Right renal cortex interstitium (tissue), 3 donors: Measurements from ENCODE around the gene TRIM46. TPM values are rescaled to one million over a fixed set of nuclear protein-coding genes. Genes with fewer than 3 reads are reported as not detected.
"Not testable (repeated sequence)": the region's sequence is repeated elsewhere in the genome, so short reads cannot be mapped to it uniquely, and the experiment has no call there.

Experiments
- DNase-seq, 3 donors: peaks; one replicate each; pipeline ENCODE4 v3.0.0-alpha.2; 2013; ENCODE audit warnings: low read depth in 3 of 3, low spot score in 2 of 3
- polyA plus RNA-seq, 3 donors: library from polyadenylated mRNA; unstranded; fragments of 120-200 nt; gene quantifications; one replicate each; pipeline ENCODE4 v1.2.1, GENCODE V29; 2013; ENCODE audit not compliant: insufficient read length in 3 of 3

The TRIM46 gene
- polyA plus RNA-seq, 3 donors, result 2.4 to 2.9 (median 2.9) TPM

DNA sequence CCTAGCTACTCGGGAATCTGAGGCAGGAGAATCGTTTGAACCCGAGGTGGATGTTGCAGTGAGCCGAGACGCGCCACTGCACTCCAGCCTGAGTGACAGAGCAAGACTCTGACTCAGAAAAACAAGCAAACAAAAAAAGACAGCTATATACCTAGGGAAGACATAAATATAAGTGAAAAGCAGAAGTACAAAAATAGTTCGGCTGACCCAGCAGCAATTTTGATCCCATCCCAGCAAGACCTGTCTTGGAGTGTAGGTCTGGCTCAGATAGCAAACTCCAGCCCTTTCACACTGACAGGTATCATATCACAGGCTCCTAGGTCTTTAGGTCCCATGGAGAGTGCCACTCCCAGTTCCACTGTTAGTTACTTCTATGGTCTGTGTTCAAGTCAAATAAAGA lies 49.4 kb downstream of the TRIM46 start:
- DNase-seq, result no peak

GRCh38 chr1:155225404-155225759 lies 51.7 kb downstream of the TRIM46 start:
- not testable (repeated sequence) for DNase-seq

GRCh38 chr1:155226188-155226909 lies 52.7 kb downstream of the TRIM46 start:
- DNase-seq, result no peak

- DNase-seq, result no peak
Measured at GRCh38 chr1:155226910-155227260, 53.2 kb downstream of the TRIM46 start.

DNA sequence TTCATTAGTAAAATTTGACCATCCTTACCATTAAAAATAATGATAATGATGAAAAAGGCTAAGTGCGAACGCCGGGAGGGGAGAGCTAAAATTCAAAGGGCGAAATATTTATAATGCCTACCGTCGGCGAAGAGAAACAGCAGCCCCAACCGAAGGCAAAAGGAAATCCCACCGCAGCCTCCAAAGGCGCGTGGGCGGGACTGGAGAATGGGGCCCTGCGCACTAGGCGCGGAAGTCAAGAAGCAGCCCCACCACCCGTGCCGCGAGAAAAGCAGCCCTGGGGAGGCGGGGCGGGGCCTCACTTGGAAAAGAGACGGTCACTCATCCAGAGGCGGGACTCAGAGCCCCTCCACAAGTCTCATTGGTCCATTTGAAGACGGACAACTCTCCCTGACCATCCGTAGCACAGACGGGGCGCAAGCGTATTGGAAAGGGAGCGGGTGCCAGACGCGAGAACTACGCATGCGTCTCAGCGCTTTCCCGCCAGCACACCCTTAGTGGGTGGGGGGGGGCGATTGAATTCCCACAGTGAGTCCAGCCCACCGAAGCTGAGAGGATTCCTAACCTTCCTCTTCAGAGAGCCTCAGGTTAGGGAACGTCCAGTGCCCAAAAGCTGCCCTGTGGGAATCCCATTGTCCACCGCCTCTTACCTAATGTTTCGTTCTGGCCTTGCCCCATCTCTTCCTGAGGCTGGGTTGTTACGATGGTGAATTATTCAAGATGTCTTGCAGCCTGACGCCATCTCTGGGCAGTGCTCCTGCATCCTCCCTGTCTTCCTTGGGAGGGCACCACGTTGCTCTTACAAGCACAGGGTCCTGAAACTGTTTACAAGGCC lies 53.8 kb downstream of the TRIM46 start:
- DNase-seq, result peak; percentile 97 to 99 (median 99)

DNA sequence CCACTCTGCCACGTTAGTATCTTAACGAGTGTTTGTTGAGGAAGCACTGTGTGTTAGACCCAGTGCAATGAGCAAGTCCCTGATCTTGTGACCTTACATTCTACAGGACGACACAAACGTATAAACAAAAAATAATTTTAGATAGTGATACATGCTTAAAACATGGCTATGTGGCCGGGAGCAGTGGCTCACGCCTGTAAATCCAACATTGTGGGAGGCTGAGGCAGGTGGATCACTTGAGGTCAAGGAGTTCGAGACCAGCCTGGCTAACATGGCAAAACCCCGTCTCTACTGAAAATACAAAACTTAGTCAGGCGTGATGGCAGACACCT lies 54.4 kb downstream of the TRIM46 start:
- no peak for DNase-seq

- not testable (repeated sequence) for DNase-seq
Measured at GRCh38 chr1:155231302-155231701, 57.7 kb downstream of the TRIM46 start.

DNA sequence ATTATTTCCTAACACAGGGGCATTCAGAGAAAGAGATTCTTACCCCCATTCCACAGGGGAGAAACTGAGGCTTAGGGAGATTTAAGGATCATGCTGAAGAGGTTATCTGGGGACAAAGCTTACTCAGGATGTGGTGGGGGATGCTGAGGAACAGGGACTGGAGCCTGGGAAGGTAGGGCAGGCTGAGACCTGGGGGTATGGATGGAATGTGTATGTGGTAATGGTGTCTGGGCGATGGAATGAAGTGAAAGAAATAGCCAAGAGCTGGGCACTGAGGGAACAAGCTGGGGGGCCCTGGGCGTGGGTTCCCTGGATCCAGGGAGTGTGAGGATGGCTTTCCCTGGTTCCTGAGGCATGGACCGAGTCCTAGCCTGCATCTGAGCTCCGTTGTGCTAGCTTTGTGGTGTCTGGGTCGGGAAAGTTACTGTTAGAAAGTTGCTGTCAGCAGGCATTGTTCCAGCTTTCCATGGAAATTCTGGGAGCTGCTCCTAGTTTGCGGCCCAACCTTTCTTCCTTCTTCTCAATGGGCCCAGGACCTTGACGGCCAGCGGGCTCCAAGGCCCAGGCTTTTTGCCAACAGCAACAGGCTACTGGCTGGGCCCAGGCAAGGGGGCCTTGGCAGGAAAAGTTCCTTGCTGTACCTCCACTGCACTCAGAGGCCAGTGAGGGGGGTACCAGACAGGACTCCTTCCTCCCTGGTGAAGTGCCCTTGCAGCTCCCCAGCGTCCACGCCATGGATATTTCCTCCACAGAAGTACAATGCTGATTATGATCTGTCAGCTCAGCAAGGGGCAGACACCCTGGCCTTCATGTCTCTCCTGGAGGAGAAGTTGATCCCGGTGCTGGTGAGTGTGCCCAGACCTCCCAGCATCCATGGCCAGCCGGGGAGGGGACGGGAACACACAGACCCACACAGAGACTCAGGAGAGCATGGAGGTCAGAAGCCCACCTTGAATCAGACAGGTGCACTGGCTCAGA lies 58.6 kb downstream of the TRIM46 start:
- not testable (repeated sequence) for DNase-seq

- not testable (repeated sequence) for DNase-seq
Measured at GRCh38 chr1:155233502-155233901, 59.9 kb downstream of the TRIM46 start.

Other genes starting within 250 kb of the TRIM46 start
- gene PMVK, start 237.1 kb upstream of the TRIM46 start, polyA plus RNA-seq, result 10 to 100 TPM; 42.2 to 43.6 (median 43.3) TPM
- 10 to 100 TPM; 67.1 to 71.0 (median 67.8) TPM for gene PBXIP1, start 217.8 kb upstream of the TRIM46 start, polyA plus RNA-seq
- 10 to 100 TPM; 41.8 to 46.5 (median 42.6) TPM for gene PYGO2, start 212.1 kb upstream of the TRIM46 start, polyA plus RNA-seq
- 10 to 100 TPM; 74.7 to 82.3 (median 76.1) TPM for gene SHC1, start 203.1 kb upstream of the TRIM46 start, polyA plus RNA-seq
- 100 to 1,000 TPM; 102 to 114 (median 104) TPM for gene CKS1B, start 199.2 kb upstream of the TRIM46 start, polyA plus RNA-seq
- gene FLAD1, start 190.5 kb upstream of the TRIM46 start, polyA plus RNA-seq, result 10 to 100 TPM; 28.1 to 30.7 (median 29.0) TPM
- not detected for gene LENEP, start 180.3 kb upstream of the TRIM46 start, polyA plus RNA-seq
- 10 to 100 TPM in 2 of 3 donors, 1 to 10 TPM in 1; 10.0 to 13.8 (median 11.5) TPM for gene ZBTB7B, start 171.0 kb upstream of the TRIM46 start, polyA plus RNA-seq
- 1 to 10 TPM in 2 of 3 donors, under 1 TPM in 1; 0.85 to 1.3 (median 1.3) TPM for gene DCST2, start 140.1 kb upstream of the TRIM46 start, polyA plus RNA-seq
- under 1 TPM; 0.21 to 0.29 (median 0.28) TPM for gene DCST1, start 140.0 kb upstream of the TRIM46 start, polyA plus RNA-seq
- 10 to 100 TPM; 36.5 to 37.6 (median 36.8) TPM for gene ADAM15, start 122.5 kb upstream of the TRIM46 start, polyA plus RNA-seq
- 10 to 100 TPM; 18.0 to 20.3 (median 18.5) TPM for gene EFNA4, start 110.1 kb upstream of the TRIM46 start, polyA plus RNA-seq
- gene EFNA3, start 95.0 kb upstream of the TRIM46 start, polyA plus RNA-seq, result 1 to 10 TPM; 4.8 to 6.5 (median 6.1) TPM
- gene EFNA1, start 46.0 kb upstream of the TRIM46 start, polyA plus RNA-seq, result 10 to 100 TPM; 68.2 to 78.3 (median 74.4) TPM
- 10 to 100 TPM; 52.9 to 57.0 (median 55.8) TPM for gene SLC50A1, start 38.0 kb upstream of the TRIM46 start, polyA plus RNA-seq
- 10 to 100 TPM; 26.4 to 36.9 (median 33.0) TPM for gene DPM3, start 33.3 kb upstream of the TRIM46 start, polyA plus RNA-seq
- gene KRTCAP2, start 545 bp upstream of the TRIM46 start, polyA plus RNA-seq, result 100 to 1,000 TPM; 140 to 153 (median 152) TPM
- gene THBS3, start 34.0 kb downstream of the TRIM46 start, polyA plus RNA-seq, result 10 to 100 TPM; 29.3 to 34.9 (median 31.9) TPM
- 10 to 100 TPM; 40.0 to 44.2 (median 42.2) TPM for gene MTX1, start 34.8 kb downstream of the TRIM46 start, polyA plus RNA-seq
- 10 to 100 TPM; 18.0 to 21.5 (median 19.3) TPM for gene ENTREP3, start 81.6 kb downstream of the TRIM46 start, polyA plus RNA-seq
- gene SCAMP3, start 88.5 kb downstream of the TRIM46 start, polyA plus RNA-seq, result 10 to 100 TPM; 52.3 to 59.5 (median 54.7) TPM
- 10 to 100 TPM; 61.3 to 68.7 (median 64.7) TPM for gene CLK2, start 99.7 kb downstream of the TRIM46 start, polyA plus RNA-seq
- 1 to 10 TPM; 6.8 to 9.3 (median 9.0) TPM for gene HCN3, start 103.6 kb downstream of the TRIM46 start, polyA plus RNA-seq
- 1 to 10 TPM; 5.4 to 9.6 (median 9.4) TPM for gene PKLR, start 127.6 kb downstream of the TRIM46 start, polyA plus RNA-seq
- 100 to 1,000 TPM; 171 to 181 (median 178) TPM for gene FDPS, start 135.0 kb downstream of the TRIM46 start, polyA plus RNA-seq
- gene RUSC1, start 147.0 kb downstream of the TRIM46 start, polyA plus RNA-seq, result 10 to 100 TPM; 27.7 to 34.0 (median 29.9) TPM